Heart left ventricle (tissue), 16 donors: ENCODE measurements around the gene RPS6KA2. TPM values are rescaled to one million over a fixed set of nuclear protein-coding genes. Genes with fewer than 3 reads are reported as not detected.

Experiments
- ATAC-seq, 4 donors: fragments of 200-7000 bp; cut with Tn5 transposase; one replicate each; pipeline ENCODE4 v1.9.1; 2020 to 2022; ENCODE audit warnings: moderate library complexity in 4 of 4, mild to moderate bottlenecking in 3 of 4, moderate number of reproducible peaks in 1 of 4
- DNase-seq, 5 donors: peaks; one replicate each; pipeline ENCODE4 v3.0.0-alpha.2; 2020
- H3K27ac ChIP-seq, 12 donors: fragments of 200-600 bp; sonication (generic) in 4 of 12; one replicate each; pipeline versions ENCODE4 v1.5.0 to v1.8.0; 2016 to 2022; ENCODE audit warnings: mild to moderate bottlenecking in 2 of 12
- H3K27me3 ChIP-seq, 9 donors: fragments of 200-600 bp; sonication (generic) in 2 of 9; one replicate each; pipeline versions ENCODE4 v1.5.1 to v1.8.0; 2016 to 2022; ENCODE audit warnings: mild to moderate bottlenecking in 3 of 9
- H3K36me3 ChIP-seq, 9 donors: fragments of 200-600 bp; sonication (generic) in 2 of 9; one replicate each; pipeline versions ENCODE4 v1.5.0 to v1.8.0; 2018 to 2022; ENCODE audit warnings: mild to moderate bottlenecking in 2 of 9
- H3K4me1 ChIP-seq, 12 donors: fragments of 200-600 bp; sonication (generic) in 4 of 12; one replicate each; pipeline versions ENCODE4 v1.5.0 to v1.8.0; 2016 to 2022; ENCODE audit warnings: mild to moderate bottlenecking in 3 of 12
- H3K4me3 ChIP-seq, 12 donors: fragments of 200-600 bp; sonication (generic) in 4 of 12; one replicate each; pipeline versions ENCODE4 v1.5.0 to v1.8.0; 2017 to 2022; ENCODE audit warnings: mild to moderate bottlenecking in 9 of 12, moderate library complexity in 4 of 12
- H3K9me3 ChIP-seq, 12 donors: fragments of 200-600 bp; sonication (generic) in 4 of 12; one replicate each; pipeline versions ENCODE4 v1.5.0 to v1.8.0; 2016 to 2022; ENCODE audit warnings: mild to moderate bottlenecking in 1 of 12
- CTCF ChIP-seq, 12 donors: fragments of 200-600 bp; sonication (generic) in 4 of 12; IDR thresholded peaks; one replicate each; pipeline versions ENCODE4 v1.5.0 to v1.8.0; 2018 to 2022; ENCODE audit warnings: antibody characterized with exemption in 12 of 12, mild to moderate bottlenecking in 5 of 12
- POLR2A ChIP-seq, 2 donors: fragments of 450-650 bp; IDR thresholded peaks; one replicate each; pipeline ENCODE4 v1.6.1; 2017; ENCODE audit warnings: antibody characterized with exemption in 2 of 2, mild to moderate bottlenecking in 2 of 2, moderate library complexity in 2 of 2
- WGBS, 4 donors: extraction: QIAGEN DNeasy Blood & Tissue Kit in 2 of 4; methylation state at CpG; one replicate each; pipeline versions ENCODE4 v1.1.5 to v1.1.7; 2013 to 2018; 5-methylcytosine and 5-hydroxymethylcytosine counted together
- intact Hi-C, 10 donors: fragments of 100-400 bp; cut with DNase I; formaldehyde crosslinking; loops; one replicate each; pipeline versions ENCODE4 v1.11.1 to v1.14.2; 2022
- polyA plus RNA-seq, 2 donors: library from polyadenylated mRNA; stranded (reverse); fragments of 200-250 nt; gene quantifications; one replicate each; pipeline ENCODE4 v1.2.3, GENCODE V29; 2013
- total RNA-seq, 9 donors: library from RNA; depleted of rRNA in 2 of 9; stranded (reverse); fragments of >200 nt in 2 of 9; fragmentation: NEBNext Ultra II Directional in 3 of 9; extraction: Animal tissue kit (Norgen Biotek cat#: 25700) in 3 of 9; gene quantifications; one replicate each; pipeline versions ENCODE4 v1.1.0 to v1.2.4, GENCODE V29; 2016 to 2023
- donor health status: ischemic (EF 13 %, LVEDD 7.1; RV severe dilation, severe dysfunction).
- donor health status: healthy with polysubstance abuse.
- donor health status: DM: no; HTN: yes; CAD: no.
- donor health status: DM: no; HTN: no; CAD: no.
- donor health status: ischemic (EF 25% LVEDD 6.9; RV normal size, moderate dysfunction).
- donor health status: ischemic (EF 25% LVEDD 5.7; RV mildly dilated, moderate dysfunction).
- donor health status: healthy.
- donor health status: DM: yes; HTN: yes; CAD: no.
- donor health status: ischemic (EF 35%, LVEDD 5.7; RV mildly dilated, moderate dysfunction).
- donor health status: nonischemic (EF 11% LVEDD 7.7; RV severe dilation, severe dysfunction).
- donor health status: DM: yes; HTN: yes; CAD: no.
- donor health status: PGD.
- donor health status: ischemic (EF 29% LVEDD 5.4; RV normal size, mild dysfunction).
- donor health status: nonischemic (EF 23%, LVEDD 6.1; RV moderate dilation, normal function).

RPS6KA2 gene
- total and polyA plus RNA-seq, 11 donors, result 23.0 to 171 (median 91.6) TPM

DNA sequence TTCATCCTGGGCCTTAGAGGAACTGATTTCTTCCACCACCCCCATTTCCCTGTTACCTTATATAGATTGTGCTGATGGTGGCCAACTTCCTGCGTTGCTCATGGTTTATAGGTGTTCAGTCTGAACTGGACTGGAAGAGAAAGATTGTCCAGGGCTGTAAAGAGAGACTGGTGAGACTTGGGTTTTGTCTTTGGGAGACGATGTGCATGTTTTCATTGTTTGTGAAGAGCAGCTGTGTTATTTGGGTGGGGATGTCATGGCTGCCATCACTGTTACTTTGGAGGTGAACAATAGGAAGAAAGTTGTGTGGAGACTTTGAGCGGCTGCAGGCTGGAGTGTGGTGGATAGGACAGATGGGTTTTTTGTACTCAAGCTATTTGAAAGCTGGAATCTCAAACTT is 228.7 kb downstream of the RPS6KA2 start:
- Histone ChIP-seq H3K4me3 (no peak overlapping the region), H3K27ac (no peak overlapping the region), H3K9me3 (no peaks in the 10 kb centered on the region), H3K4me1 (no peaks in the 10 kb centered on the region), H3K36me3 (no peaks in the 10 kb centered on the region), H3K27me3 (peaks cover 0 to 23% (median 0%) of the 10 kb centered on the region in 9 donors)
- DNase-seq (no peak), ATAC-seq (no peak)
- TF ChIP-seq CTCF (IDR thresholded peaks at IDR 0.05) (no peak), POLR2A (IDR thresholded peaks at IDR 0.05) (no peak)
- 77 to 92% (median 85%) methylated on average over 3 of the region's 3 CpGs for WGBS, 4 donors
- intact Hi-C loops, result loop anchor here in 3 of 10 donors (2.0 to 10.0 kb wide), 3 partner anchors 66 to 244 kb away; no protein-coding TSS in a partner anchor

- Histone ChIP-seq H3K4me1 (no peaks in the 10 kb centered on the region), H3K36me3 (no peaks in the 10 kb centered on the region), H3K4me3 (no peak overlapping the region), H3K27ac (no peak overlapping the region), H3K27me3 (peaks cover 0 to 20% (median 0%) of the 10 kb centered on the region in 9 donors), H3K9me3 (no peaks in the 10 kb centered on the region)
- TF ChIP-seq POLR2A (IDR thresholded peaks at IDR 0.05) (no peak), CTCF (IDR thresholded peaks at IDR 0.05) (no peak)
- intact Hi-C loops, result loop anchor here in 3 of 10 donors (2.0 to 10.0 kb wide), 3 partner anchors 66 to 243 kb away; no protein-coding TSS in a partner anchor
- DNase-seq (no peak), ATAC-seq (no peak)
- 87 to 95% (median 89%) methylated on average over 3 to 4 of the region's 4 CpGs for WGBS, 4 donors
Measured at GRCh38 chr6:166397849-166398248, 229.2 kb downstream of the RPS6KA2 start.

DNA sequence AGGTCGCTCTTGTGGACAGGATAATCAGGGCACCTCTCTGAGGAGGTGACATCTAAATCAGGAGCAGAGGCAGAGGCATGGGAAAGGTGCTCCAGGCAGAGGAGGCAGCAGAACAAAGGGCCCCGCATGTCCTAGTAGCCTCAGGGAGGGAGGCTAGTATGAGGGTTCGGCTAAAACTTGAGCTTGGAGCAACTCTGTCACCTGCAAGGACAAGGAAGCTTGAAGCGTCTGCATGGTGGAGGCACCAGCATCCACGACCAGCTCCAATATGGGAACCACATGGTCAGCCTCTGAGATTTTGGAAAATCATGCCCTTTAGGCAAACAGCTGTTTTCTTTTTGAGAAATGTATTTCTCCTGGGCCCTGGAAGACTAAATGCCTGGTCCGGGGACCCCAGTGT is 231.3 kb downstream of the RPS6KA2 start:
- Histone ChIP-seq H3K9me3 (no peaks in the 10 kb centered on the region), H3K27me3 (peaks cover 0 to 22% (median 0%) of the 10 kb centered on the region in 9 donors), H3K36me3 (no peaks in the 10 kb centered on the region), H3K27ac (no peak overlapping the region), H3K4me3 (no peak overlapping the region), H3K4me1 (no peaks in the 10 kb centered on the region)
- no peak for ATAC-seq
- TF ChIP-seq CTCF (IDR thresholded peaks at IDR 0.05), result no peak
- DNase-seq, result no peak
- WGBS, 4 donors, result 80 to 90% (median 85%) methylated on average over 6 of the region's 6 CpGs
- intact Hi-C loops, result loop anchor here in 2 of 10 donors (5.0 to 10.0 kb wide), 2 partner anchors 63 to 241 kb away; no protein-coding TSS in a partner anchor

GRCh38 chr6:166395351-166395750 is 231.7 kb downstream of the RPS6KA2 start:
- H3K9me3 ChIP-seq, result no peaks in the 10 kb centered on the region
- intact Hi-C loops, result loop anchor here in 2 of 10 donors (5.0 to 10.0 kb wide), 2 partner anchors 63 to 241 kb away; no protein-coding TSS in a partner anchor

More at GRCh38 chr6:166395351-166395750, 231.7 kb downstream of the RPS6KA2 start:
- ATAC-seq, result no peak
- H3K4me1 ChIP-seq, result no peaks in the 10 kb centered on the region
- H3K4me3 ChIP-seq, result no peak overlapping the region
- peaks cover 0 to 22% (median 0%) of the 10 kb centered on the region in 9 donors for H3K27me3 ChIP-seq
- H3K36me3 ChIP-seq, result no peaks in the 10 kb centered on the region
- DNase-seq, result no peak
- 42 to 67% (median 48%) methylated on average over 6 of the region's 6 CpGs for WGBS, 4 donors
- no peak overlapping the region for H3K27ac ChIP-seq
- TF ChIP-seq CTCF (IDR thresholded peaks at IDR 0.05) (no peak), POLR2A (IDR thresholded peaks at IDR 0.05) (no peak)
